HG03175 (cell line): ENCODE data around the gene RABL6.
"Not testable (repeated sequence)": the region's sequence is repeated elsewhere in the genome, so short reads cannot be mapped to it uniquely, and the experiment has no call there.

Experiments
- ATAC-seq: cut with Tn5 transposase; IDR thresholded peaks from one replicate; pipeline ENCODE4 v1.9.1; 2021; ENCODE audit warnings: mild to moderate bottlenecking, moderate library complexity; ENCODE audit not compliant: unreplicated experiment

The RABL6 gene

DNA sequence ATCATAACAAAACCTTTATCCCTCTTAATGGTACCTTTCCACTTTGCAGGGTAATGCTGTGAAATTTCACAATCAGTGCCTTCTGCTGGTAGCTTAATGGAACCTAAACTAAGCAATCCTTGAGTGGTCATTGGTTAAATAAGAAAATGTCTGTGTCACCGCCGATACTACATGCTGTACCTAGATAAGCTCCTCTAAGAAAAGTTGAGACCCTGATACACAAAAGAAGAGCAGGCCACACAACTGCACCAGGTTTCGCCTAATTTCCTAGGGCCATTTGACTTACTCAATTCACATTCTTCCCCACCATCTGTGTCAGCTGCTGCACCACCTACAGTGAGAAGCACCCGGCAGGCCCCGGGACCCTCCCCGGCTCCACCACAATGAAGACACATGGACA lies 67.4 kb downstream of the RABL6 start:
- no peak for ATAC-seq

DNA sequence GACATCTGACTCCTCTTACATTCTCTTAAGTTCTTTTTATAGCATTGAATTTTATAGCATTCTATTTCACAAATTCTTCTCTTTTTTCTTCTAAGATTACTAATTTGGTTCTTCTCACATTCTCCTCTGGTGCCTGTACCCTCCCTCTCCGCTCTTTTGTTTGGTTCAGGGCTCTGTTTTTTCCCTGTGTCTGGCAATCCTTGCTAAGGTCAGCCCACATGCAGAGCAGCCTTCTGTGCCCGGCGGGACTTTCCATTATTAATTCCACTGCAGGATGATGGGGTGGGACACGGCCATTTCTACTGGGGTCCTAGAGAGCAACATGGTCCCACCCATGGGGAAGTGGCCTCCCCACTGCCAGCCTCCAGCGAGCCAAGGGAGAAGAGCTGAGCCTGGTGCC lies 68.7 kb downstream of the RABL6 start:
- no peak for ATAC-seq

DNA sequence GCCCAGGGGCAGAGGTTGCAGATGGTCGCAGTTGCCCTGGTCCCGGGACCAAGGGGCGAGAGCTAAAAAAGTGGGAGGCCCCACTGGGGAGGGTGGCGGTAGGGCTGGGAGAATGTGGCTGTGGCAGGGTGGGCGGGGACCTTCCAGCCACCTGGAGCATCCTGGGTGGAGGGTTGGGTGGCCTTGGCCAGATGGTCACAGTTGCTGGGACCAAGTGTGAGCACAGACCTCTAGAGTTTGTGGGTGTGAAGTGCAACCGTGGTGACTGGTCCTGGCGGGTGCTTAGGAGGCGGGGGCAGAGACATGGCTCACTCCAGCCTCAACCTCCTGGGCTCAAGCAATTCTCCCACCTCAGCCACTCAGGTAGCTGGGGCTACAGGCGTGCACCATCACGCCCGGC lies 72.9 kb downstream of the RABL6 start:
- no peak for ATAC-seq

DNA sequence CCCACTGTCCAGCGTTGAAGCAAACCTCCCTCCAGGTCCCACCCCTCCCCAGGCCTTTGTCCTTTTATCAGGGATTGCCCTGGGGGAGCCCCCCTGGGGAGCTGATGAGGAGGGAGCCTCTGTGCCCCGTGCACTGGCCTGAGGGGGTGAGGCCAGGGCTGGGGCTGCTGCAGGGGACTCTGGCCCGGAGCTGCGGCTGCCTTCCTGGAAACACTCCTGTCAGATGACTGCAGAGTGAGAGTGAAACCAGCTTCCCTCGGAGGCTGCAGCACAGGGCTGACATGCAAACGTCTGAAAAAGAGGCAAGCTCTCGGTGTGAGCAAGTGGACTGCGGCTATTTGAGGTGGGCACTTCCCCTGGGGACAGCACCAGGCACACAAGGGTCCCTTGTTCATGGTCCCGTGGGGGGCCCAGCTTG lies 74.0 kb downstream of the RABL6 start:
- ATAC-seq, result no peak

DNA sequence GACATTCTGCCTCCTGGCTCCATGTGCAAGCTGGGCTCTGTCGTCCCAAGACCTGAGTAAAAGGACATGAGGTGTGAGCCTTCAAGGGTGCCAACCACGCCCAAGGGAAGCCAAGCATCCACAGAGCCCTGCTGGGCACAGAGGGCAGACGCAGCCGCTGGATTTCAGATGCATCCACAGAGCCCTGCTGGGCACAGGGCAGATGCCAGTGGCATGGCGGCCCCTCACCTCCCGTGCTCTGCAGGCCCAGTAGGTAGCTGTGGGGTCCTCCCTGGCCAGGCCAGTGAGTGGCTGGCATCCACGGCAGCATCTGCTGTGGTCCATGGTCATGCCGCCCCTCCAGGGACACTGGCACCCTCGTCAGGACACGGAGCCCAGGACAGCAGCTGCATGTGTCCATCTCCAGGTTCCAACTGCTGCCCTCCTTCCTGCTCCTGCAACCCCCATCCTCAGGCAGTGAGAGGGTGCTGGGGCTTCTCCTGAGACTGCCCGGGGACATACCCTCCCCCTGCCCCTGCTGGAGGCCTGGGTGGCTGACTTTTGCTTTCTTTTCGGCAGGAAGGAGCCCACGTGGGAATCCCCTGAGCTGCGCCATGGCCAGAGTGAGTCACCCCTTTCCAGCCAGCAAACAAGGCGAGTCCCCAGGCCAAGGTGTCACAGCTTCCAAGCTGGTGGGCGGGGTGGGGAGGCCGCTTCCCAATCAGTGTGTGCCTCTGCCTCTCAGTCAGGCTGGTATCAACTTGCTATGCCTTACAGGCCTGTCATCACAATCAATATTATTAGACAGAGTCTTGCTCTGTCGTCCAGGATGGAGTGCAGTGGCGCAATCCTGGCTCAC lies 74.6 kb downstream of the RABL6 start:
- no peak for ATAC-seq

DNA sequence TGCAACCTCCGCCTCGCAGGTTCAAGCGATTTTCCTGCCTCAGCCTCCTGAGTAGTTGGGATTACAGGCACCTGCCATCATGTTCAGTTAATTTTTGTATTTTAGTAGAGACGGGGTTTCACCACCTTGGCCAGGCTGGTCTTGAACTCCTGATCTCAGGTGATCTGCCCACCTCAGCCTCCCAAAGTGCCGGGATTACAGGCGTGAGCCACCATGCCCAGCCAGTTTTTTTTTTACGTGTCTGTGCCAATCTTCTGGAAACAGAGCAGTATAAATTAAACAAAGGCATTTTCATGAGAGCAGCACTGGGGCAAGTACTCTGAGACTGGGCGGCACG lies 75.2 kb downstream of the RABL6 start:
- ATAC-seq, result not testable (repeated sequence)

DNA sequence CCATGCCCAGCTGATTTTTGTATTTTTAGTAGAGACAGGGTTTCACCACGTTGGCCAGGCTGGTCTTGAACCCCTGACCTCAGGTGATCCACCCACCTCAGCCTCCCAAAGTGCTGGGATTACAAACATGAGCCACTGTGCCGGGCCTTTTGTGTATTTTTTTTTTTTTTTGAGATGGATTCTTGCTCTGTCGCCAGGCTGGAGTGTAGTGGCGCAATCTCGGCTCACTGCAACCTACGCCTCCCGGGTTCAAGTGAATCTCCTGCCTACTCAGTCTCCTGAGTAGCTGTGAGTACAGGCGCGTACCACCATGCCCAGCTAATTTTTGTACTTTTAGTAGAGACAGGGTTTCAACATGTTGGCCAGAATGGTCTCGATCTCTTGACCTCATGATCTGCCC lies 75.9 kb downstream of the RABL6 start:
- not testable (repeated sequence) for ATAC-seq

DNA sequence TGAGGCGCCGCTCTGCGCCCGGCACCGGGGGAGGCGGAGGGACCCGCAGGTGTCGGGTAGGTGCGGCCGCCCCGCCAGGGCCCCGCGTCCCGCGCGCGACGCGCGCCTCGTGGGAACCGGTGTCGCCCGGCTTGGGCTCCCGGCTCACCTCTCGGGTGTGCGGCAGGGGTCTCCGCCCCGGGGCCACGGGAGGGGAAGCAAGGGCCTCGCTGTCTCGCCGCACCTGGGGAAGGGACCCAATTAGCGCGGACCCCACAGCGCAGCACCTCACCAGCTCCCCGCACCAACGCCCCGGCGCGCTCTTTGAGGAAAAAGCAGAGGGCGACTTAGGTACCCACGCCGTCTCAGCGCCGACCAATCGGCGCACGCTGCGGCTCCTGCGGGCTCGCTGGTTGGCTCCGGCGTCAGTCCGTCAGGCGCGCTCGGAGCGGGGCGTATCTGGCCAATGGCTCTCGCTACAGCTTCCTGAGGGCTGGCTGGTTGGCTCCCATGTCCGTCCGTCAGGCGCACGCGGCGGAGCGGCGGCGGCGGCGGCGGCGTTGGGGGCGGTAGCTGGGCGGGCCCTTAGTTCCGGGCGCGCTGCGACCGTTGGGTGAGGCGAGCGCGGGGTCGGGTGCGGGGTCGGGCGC lies 78.3 kb downstream of the RABL6 start, which contains the start of gene TRAF2:
Gene TRAF2, plus strand, starts transcription at position 567 of the 629 bp plus-strand sequence. CDS start 12,225 bp downstream, outside the sequence.
- peak; percentile 88 for ATAC-seq

DNA sequence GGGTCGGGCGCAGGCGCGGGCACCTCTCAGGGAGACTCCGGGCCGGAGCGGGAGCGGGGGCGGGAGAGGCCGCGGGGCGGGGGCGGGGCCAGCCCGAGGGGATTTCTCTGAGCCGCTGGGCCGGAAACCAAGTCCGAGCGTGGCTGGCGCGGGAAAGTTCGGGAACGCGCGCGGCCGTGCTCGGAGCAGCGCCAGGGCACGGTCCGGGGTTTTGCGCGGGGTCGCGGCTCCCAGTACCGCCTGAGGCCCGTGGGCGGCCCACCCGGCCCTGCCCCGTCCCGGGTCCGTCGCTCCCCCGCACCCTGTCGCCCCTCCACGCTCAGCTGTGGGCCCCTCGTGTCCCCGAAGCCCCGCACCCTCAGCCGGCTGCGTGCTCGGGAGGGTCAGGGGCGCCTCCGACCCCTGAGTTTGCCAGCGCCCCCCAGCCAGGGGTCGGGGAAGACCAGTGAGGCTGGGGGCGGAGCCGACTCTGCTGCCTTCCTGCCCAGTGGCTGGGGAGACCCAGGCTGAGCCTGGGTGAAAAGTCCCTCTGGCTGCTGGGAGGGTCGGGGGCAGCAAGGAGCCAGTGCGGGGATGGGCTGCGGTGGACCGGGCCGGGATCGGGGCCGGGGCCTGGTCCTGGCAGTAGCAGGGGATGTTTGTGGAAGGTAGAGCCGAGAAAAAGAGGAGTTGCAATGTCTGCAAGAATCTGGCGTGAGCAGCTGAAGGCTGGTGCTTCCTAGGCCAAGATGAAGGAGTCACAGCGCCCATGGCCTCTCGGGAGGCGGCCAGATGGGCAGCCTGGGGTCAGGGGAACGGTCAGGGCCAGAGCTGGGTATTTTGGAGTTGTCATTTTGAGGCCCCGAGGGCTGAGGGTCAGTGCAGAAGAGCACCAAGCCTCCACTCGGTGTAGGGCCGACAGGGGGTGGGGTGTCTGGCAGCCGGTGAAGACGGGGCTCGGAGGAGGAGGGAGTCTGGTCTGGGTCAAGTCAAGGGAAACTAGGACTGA lies 79.2 kb downstream of the RABL6 start:
- ATAC-seq, result peak; percentile 33

DNA sequence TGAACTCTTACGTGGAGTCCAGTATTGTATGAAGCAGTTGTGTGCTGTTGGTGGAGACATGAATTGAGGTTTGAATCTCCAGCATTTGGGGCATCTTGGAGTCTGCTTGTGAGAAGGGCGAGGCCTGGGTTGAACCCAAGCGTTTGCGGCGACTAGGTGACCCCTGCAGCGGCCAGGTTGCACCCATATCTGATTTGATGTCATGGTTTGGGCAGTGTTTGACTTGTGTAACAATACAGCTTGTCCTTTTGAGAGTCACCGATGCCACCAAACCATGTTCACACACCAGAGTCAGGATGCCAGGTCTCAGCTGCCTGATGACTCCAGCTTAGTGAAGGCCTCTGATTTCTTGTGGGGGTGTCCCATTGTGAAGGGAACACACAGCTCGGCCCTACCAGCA lies 80.7 kb downstream of the RABL6 start:
- ATAC-seq, result no peak

DNA sequence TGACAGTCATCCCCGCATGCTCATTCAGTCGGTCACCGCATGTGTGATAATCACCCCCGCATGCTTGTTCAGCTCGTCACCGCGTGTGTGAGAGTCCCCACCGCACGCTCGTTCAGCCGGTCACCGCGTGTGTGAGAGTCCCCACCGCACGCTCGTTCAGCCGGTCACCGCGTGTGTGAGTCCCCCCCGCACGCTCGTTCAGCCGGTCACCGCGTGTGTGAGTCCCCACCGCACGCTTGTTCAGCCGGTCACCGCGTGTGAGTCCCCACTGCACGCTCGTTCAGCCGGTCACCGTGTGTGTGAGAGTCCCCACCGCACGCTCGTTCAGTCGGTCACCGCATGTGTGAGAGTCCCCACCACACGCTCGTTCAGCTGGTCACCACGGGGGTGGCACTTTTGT lies 82.1 kb downstream of the RABL6 start:
- ATAC-seq, result no peak

DNA sequence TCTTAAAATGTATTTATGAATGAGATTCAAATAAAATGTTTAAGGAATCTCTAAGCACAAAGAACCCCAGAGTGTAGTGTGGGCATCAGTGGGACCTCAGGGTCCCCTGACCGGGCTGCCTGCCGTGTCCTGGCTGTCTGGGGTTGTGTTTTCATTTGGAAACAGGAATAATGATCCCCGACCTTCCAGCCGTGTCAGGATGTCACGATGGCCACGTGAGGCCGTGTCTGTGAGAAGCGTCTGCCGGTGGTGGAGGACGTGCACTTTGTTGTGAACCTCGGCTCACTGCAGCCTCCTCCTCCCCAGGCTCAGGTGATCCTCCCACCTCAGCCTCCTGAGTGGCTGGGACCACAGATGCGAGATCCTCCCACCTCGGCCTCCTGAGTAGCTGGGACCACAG lies 82.9 kb downstream of the RABL6 start:
- no peak for ATAC-seq
